Measurements from ENCODE around the gene PTBP3.

The PTBP3 gene

DNA sequence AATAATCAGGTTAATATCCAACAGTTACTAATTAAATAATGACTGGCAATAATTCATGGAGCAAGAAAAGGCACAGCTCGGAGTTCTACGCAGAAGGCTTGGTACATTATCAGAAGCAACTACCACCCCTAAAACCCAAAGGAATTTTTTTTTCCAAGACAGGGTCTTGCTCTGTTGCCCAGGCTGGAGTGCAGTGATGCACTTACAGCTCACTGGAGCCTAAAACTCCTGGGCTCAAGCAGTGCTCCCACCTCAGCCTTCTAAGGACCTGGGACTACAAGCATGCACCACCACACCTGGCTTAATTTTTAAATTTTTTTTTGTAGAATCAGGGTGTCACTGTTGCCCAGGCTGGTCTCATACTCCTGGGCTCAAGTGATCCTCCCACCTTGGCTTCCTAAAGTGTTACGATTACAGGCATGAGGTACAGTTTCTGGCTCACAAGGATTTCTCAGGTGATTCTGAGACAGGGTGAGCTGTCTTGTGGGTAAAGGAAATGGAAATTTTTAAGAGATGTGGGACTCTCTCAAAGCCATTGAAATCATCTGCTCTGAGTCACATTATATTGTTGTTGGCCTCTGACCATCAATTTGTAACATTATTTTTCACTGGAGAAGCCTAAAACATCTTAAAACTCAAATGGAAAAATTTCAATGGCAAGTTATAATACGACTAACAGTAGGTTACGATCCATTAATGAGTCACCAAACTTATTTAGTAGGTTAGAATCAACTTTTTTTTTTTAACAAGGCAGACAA, 26.8 kb upstream of the PTBP3 start:
- no peak for DNase-seq

- no peak for DNase-seq
Observed at GRCh38 chr9:112355427-112355897, 22.0 kb upstream of the PTBP3 start.

- no peak for DNase-seq
Observed at GRCh38 chr9:112354081-112354743, 20.8 kb upstream of the PTBP3 start.

GRCh38 chr9:112352209-112352608, 18.8 kb upstream of the PTBP3 start:
- DNase-seq, result no peak

DNA sequence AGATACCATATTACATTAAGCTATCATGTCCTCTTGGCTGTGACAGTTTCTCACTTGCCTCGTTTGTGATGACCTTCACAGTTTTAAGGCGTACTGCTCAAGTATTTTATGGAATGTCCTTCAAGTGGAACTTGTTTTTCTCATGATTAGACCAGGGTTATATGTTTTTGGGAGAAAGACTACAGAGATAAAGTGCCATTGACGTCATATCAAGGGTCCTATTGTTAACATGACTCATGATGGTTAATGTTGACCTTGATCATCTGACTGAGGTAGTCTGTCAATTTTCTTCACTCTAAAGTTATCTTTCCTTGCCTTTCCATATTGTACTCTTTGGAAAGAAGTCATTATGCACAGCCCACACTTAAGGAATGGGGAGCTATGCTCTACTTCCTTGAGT, 17.8 kb upstream of the PTBP3 start:
- DNase-seq, result no peak

DNA sequence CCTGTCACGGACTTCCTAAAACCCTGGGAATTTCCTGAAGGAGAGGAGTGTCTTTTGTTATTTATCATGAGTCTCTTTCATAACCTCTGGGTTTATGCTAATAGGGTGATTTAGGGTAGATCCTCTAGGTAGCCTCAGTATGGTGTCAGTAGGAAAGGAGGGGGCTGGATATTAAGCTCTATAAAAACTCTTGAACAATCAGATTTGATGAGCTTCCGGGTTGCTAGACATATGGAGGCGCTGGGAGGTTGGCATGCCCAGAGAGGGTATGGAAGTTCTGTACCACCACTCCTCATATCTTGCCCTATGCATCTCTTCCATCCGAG, 15.6 kb upstream of the PTBP3 start:
- DNase-seq, result no peak

DNA sequence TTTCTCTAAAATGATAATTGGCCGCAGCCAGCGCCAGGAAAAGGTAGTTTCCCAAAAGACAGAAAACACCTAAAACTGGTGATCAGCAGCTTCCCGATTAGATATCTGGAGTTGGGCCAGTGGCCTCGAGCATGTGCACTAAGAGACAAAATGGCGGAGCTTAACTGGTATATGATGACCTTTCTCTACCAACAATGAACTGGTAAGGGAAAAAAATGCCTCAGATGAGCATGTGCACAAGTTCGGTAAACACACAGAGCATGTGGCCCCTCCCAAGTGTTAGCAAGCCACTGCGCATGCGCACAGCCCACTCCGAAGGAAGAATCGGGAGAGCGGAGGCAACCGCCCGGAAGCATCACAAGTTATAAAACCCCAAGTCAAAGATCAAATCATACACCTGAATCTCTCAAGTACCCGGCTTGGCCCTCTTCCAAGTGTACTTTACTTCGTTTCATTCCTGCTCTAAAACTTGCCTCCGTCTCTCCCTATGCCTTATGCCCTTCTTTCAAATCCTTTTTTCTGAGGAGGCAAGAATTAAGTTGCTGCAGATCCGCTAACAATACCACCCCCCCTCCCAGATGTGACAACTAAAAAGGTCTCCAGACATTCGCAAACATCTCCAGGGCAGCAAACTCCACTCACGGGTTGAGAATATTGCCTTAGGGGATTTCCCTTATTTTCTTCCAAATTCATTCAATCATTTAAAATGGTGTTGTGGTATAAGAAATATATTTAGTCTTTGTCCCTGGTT, 15.0 kb upstream of the PTBP3 start:
- DNase-seq, result peak; percentile 77

DNA sequence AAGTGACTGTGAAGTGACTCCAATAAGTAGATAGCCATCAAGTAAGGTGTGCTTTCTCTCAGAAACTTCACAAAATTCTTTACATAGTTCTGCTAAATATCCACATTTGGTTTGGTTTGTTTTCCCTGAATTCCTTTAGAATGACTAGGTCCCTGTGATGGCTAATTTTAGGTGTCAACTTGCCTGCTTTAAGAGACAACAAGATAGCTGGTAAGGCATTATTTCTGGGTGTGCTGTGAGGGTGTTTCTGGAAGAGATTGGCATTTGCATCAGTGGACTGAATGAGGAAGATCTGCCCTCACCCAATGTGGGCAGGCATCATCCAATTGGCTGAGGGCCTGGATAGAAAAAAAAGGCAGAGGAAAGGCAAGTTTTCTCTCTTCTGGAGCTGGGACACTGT, 8.3 kb upstream of the PTBP3 start:
- no peak for DNase-seq

- no peak for DNase-seq
Observed at GRCh38 chr9:112339886-112340285, 6.5 kb upstream of the PTBP3 start.

GRCh38 chr9:112338561-112338960, 5.1 kb upstream of the PTBP3 start:
- DNase-seq, result no peak

DNA sequence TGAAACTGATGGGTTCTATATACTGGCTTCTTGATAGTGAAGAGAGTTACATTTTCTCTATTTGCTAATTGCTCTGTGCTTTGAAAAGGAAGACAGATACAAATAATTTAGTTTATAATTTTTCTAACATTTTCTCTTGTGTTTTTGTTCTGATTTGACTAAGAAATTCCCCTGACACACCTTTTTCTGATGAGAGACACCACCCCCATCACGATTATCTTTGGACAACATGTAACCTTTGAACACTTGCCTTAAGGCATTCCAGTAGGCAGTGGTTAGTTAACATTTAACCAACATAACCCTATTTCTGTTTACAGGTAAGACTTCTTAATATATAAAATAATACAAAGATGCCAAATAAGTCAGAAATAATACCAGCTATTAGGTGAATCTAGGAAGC, 4.1 kb upstream of the PTBP3 start:
- DNase-seq, result no peak

- peak; percentile 53 for DNase-seq
Observed at GRCh38 chr9:112334432-112334841, 1.0 kb upstream of the PTBP3 start.

- peak; percentile 94 for DNase-seq
Observed at GRCh38 chr9:112333639-112334431, 416 bp upstream of the PTBP3 start.

DNA sequence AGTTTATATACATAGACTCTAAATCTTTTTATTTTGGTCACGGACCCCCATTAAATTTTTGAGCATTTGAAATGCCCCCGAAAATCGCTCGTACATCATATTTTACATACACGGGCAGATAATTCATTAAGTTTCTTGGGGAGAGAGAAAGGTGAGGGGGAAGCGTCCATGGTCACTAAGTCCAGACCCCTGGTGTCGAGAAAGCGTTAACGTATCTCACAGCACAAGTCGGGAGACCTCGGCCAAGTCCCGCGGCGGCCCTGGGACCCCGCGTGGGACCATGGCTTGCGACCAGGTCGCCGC, 794 bp downstream of the PTBP3 start:
- no peak for DNase-seq

DNA sequence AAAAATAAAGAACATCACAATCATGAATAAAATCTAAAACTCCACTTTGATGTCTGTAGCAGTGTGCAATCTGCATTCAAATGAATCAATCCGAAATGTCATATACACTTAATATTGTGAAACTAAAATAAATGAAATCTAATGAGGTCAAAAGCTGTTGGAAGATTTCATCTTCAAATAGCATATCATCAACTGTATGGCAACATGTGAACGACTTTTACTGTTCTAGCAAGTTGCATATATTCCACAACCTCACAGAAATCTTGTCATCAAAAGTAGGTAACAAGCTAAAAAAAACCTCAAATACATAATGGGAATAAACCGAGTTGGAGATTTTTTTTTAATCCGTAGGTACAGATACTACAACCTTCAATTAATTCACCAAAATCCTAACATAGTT, 1.2 kb downstream of the PTBP3 start:
- no peak for DNase-seq

DNA sequence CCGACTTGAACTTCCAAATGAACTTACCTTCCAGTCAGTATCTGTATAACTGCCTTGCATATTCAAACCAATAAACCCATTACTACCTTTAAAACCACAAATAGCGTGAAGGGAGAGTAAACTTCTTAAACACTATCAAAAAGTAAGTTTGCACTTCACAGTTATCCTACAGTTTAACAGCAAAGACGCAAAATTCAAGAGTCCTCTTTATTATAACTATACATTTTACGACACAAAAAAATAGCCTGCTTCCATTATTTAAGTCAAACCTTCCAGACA, 1.8 kb downstream of the PTBP3 start:
- DNase-seq, result no peak

GRCh38 chr9:112328545-112328944, 4.9 kb downstream of the PTBP3 start:
- no peak for DNase-seq

GRCh38 chr9:112327718-112328450, 5.5 kb downstream of the PTBP3 start:
- DNase-seq, result no peak

DNA sequence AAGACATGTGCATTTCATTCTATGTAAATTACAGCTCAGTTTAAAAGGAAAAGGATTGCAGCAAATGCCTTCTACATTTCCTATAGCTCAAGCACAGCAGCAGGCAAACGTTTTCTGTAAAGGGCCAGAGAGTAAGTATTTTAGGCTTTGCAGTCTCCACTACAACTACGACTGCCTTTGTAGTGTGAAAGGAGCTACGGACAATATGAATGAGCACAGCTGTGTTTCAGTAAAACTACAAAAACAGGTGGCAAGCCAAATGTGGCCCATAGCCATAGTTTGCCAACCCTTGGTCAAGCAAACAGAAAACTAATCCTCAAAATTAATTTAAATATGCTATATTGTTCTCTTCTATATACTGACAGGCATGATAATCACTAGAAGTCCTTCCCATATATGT, 7.2 kb downstream of the PTBP3 start:
- DNase-seq, result no peak

- no peak for DNase-seq
Observed at GRCh38 chr9:112325600-112325999, 7.8 kb downstream of the PTBP3 start.

- no peak for DNase-seq
Observed at GRCh38 chr9:112325127-112325526, 8.3 kb downstream of the PTBP3 start.

GRCh38 chr9:112323378-112323854, 10.0 kb downstream of the PTBP3 start:
- no peak for DNase-seq
